ENCODE results near the gene KHDC4.
"Not testable (repeated sequence)": the region's sequence is repeated elsewhere in the genome, so short reads cannot be mapped to it uniquely, and the experiment has no call there.

GRCh38 chr1:155896476-155896875, 37.7 kb downstream of the KHDC4 start:
- not testable (repeated sequence) for TF ChIP-seq CTCF (conservative IDR thresholded peaks at IDR 0.05; ENCODE audit: low read length); EZH2phosphoT487 (IDR thresholded peaks at IDR 0.05; ENCODE audit: borderline replicate concordance)
